GM19099 (cell line): ENCODE data around the gene PTPRU.

Experiments
- POLR2A ChIP-seq: IDR thresholded peaks from 3 replicates; pipeline ENCODE4 v1.6.1; 2011; ENCODE audit warnings: low read depth; ENCODE audit not compliant: insufficient read length; ENCODE audit errors: extremely low read depth

Gene PTPRU

GRCh38 chr1:29210278-29211085 lies 25.8 kb upstream of the PTPRU start:
- TF ChIP-seq POLR2A: no peak

- no peak for TF ChIP-seq POLR2A
These were observed 25.0 kb upstream of the PTPRU start for GRCh38 chr1:29211086-29212030.

GRCh38 chr1:29213055-29213454 lies 23.3 kb upstream of the PTPRU start:
- no peak for TF ChIP-seq POLR2A

- TF ChIP-seq POLR2A: no peak
These were observed 18.7 kb upstream of the PTPRU start for GRCh38 chr1:29217633-29218032.

- no peak for TF ChIP-seq POLR2A
These were observed 18.1 kb upstream of the PTPRU start for GRCh38 chr1:29218223-29218622.

- TF ChIP-seq POLR2A: no peak
These were observed 15.0 kb upstream of the PTPRU start for GRCh38 chr1:29221296-29221695.

- no peak for TF ChIP-seq POLR2A
These were observed 13.6 kb upstream of the PTPRU start for GRCh38 chr1:29222686-29223085.

GRCh38 chr1:29223521-29223920 lies 12.8 kb upstream of the PTPRU start:
- TF ChIP-seq POLR2A: no peak

GRCh38 chr1:29224356-29224837 lies 11.9 kb upstream of the PTPRU start:
- no peak for TF ChIP-seq POLR2A

- TF ChIP-seq POLR2A: no peak
These were observed 11.0 kb upstream of the PTPRU start for GRCh38 chr1:29225361-29225760.

GRCh38 chr1:29227511-29227910 lies 8.8 kb upstream of the PTPRU start:
- no peak for TF ChIP-seq POLR2A

GRCh38 chr1:29230204-29230552 lies 6.1 kb upstream of the PTPRU start:
- TF ChIP-seq POLR2A: no peak

GRCh38 chr1:29230553-29231378 lies 5.6 kb upstream of the PTPRU start, which contains the start of gene MECR:
TSS of gene MECR (minus strand) at chr1:29230934. CDS start at chr1:29230906, 28 bp downstream.
- TF ChIP-seq POLR2A: peak; percentile 91

GRCh38 chr1:29232387-29232786 lies 3.9 kb upstream of the PTPRU start:
- TF ChIP-seq POLR2A: no peak

GRCh38 chr1:29233693-29234092 lies 2.6 kb upstream of the PTPRU start:
- TF ChIP-seq POLR2A: no peak
